HepG2 (cell line): Measurements from ENCODE around the gene LANCL1. TPM values are rescaled to one million over a fixed set of nuclear protein-coding genes. Genes with fewer than 3 reads are reported as not detected.

Source experiments
- ARID5B ChIP-seq: IDR thresholded peaks from 2 replicates; pipeline ENCODE4 v1.4.0; 2020; ENCODE audit warnings: mild to moderate bottlenecking, missing genetic modification reagents
- DRAP1 ChIP-seq: IDR thresholded peaks from 2 replicates; pipeline ENCODE4 v1.6.1; 2016; ENCODE audit warnings: missing genetic modification reagents, missing compliant biosample characterization
- ELK4 ChIP-seq: sonication (generic); formaldehyde crosslinking; IDR thresholded peaks from 2 replicates; pipeline ENCODE4 v1.9.0; 2021; ENCODE audit warnings: missing genetic modification reagents, borderline replicate concordance
- ERF ChIP-seq: IDR thresholded peaks from 2 replicates; pipeline ENCODE4 v1.6.1; 2018; ENCODE audit warnings: missing biosample characterization, missing genetic modification reagents
- FOXK1 ChIP-seq: sonication (generic); formaldehyde crosslinking; IDR thresholded peaks from 2 replicates; pipeline ENCODE4 v1.4.0; 2020; ENCODE audit warnings: low read depth, missing genetic modification reagents, borderline replicate concordance
- KAT7 ChIP-seq: IDR thresholded peaks from 2 replicates; pipeline ENCODE4 v1.6.1; 2018; ENCODE audit warnings: borderline replicate concordance, missing compliant biosample characterization
- KDM6A ChIP-seq: IDR thresholded peaks from 2 replicates; pipeline ENCODE4 v1.6.1; 2016; ENCODE audit warnings: low read depth
- PLSCR1 ChIP-seq: sonication (generic); formaldehyde crosslinking; IDR thresholded peaks from 2 replicates; pipeline ENCODE4 v1.5.0; 2020; ENCODE audit warnings: missing genetic modification reagents, mild to moderate bottlenecking, borderline replicate concordance
- POLR2A ChIP-seq, 2 experiments: IDR thresholded peaks; 2 replicates each; pipeline ENCODE4 v1.6.1; 2011; ENCODE audit warnings: low read depth in 2 of 2, low read length in 2 of 2, mild to moderate bottlenecking in 1 of 2, moderate library complexity in 1 of 2; ENCODE audit not compliant: insufficient read depth in 1 of 2
- SNAPC2 ChIP-seq: sonication (generic); formaldehyde crosslinking; IDR thresholded peaks from 2 replicates; pipeline ENCODE4 v1.8.1; 2022; ENCODE audit warnings: mild to moderate bottlenecking, missing genetic modification reagents
- SPEN ChIP-seq: sonication (generic); formaldehyde crosslinking; IDR thresholded peaks from 2 replicates; pipeline ENCODE4 v1.5.1; 2020; ENCODE audit warnings: low read depth, mild to moderate bottlenecking, missing genetic modification reagents
- ZMYM2 ChIP-seq: sonication (generic); formaldehyde crosslinking; IDR thresholded peaks from 2 replicates; pipeline ENCODE4 v1.8.0; 2022; ENCODE audit warnings: mild to moderate bottlenecking, missing genetic modification reagents
- ZMYM4 ChIP-seq: sonication (generic); formaldehyde crosslinking; IDR thresholded peaks from 2 replicates; pipeline ENCODE4 v1.8.1; 2023; ENCODE audit warnings: mild to moderate bottlenecking, missing genetic modification reagents
- ZNF292 ChIP-seq: sonication (generic); formaldehyde crosslinking; IDR thresholded peaks from 2 replicates; pipeline ENCODE4 v1.8.1; 2022; ENCODE audit warnings: mild to moderate bottlenecking, low read depth, missing genetic modification reagents, borderline replicate concordance
- ZNF331 ChIP-seq: sonication (generic); formaldehyde crosslinking; IDR thresholded peaks from 2 replicates; pipeline ENCODE4 v1.4.0; 2020; ENCODE audit warnings: missing genetic modification reagents
- ZNF713 ChIP-seq: sonication (generic); formaldehyde crosslinking; IDR thresholded peaks from 2 replicates; pipeline ENCODE4 v1.4.0; 2020; ENCODE audit warnings: mild to moderate bottlenecking, missing genetic modification reagents
- ZNF720 ChIP-seq: sonication (generic); formaldehyde crosslinking; IDR thresholded peaks from 2 replicates; pipeline ENCODE4 v1.4.0; 2020; ENCODE audit warnings: missing genetic modification reagents
- polyA plus RNA-seq, 8 experiments: library from polyadenylated mRNA; depleted of rRNA in 3 of 8; stranded (reverse) in 7 of 8; unstranded in 1 of 8; fragments of >200 nt; fragmentation: Illumina TruSeq in 4 of 8; extraction: Trizol in 4 of 8; gene quantifications; 2 replicates each; pipeline versions ENCODE4 v1.2.1 to v1.2.3, GENCODE V29; 2011 to 2016; ENCODE audit warnings: low read depth in 4 of 8, missing spikeins in 1 of 8, mixed read lengths in 1 of 8; ENCODE audit not compliant: insufficient read depth in 1 of 8
- total RNA-seq, 5 experiments: library from RNA; depleted of rRNA; stranded (reverse); fragments of >200 nt; fragmentation: Illumina TruSeq; extraction: Trizol; gene quantifications; 2 replicates each; pipeline ENCODE4 v1.2.3, GENCODE V29; 2016; ENCODE audit warnings: low read depth in 1 of 5
- TF ChIP-seq, protein P1 (sequence below): IDR thresholded peaks from 2 replicates; pipeline ENCODE4 v1.6.1; 2016; ENCODE audit warnings: low read depth, missing genetic modification reagents, missing compliant biosample characterization

The LANCL1 gene
- total and polyA plus RNA-seq, 2 of the 13 experiments (the other 11 are each of a cell fraction or from before 2014, with no cell fraction given) = 53.5 to 67.7 TPM

GRCh38 chr2:210523650-210524289 is 47.2 kb upstream of the LANCL1 start (continued):
- TF ChIP-seq KDM6A (0 out of 2 replicates have a peak, but pooled peaks have one; percentile 43), FOXK1 (CRISPR knock-in tag) (0 out of 2 replicates have a peak, but pooled peaks have one; percentile 54), ZNF292 (CRISPR knock-in tag) (peak; percentile 68; the same call in 1 of the 2 replicates), ELK4 (no peak), ARID5B (CRISPR knock-in tag) (peak; percentile 90), DRAP1 (CRISPR knock-in tag) (0 out of 2 replicates have a peak, but pooled peaks have one; percentile 49), POLR2A (IDR thresholded peaks at IDR 0.05; ENCODE audit: insufficient read depth in 1 of 2, low read depth in 2 of 2, low read length in 2 of 2) (no peak), ZMYM2 (0 out of 2 replicates have a peak, but pooled peaks have one; percentile 43), ZNF720 (CRISPR knock-in tag) (no peak), KAT7 (CRISPR knock-in tag) (no peak), SNAPC2 (CRISPR knock-in tag) (no peak), ERF (CRISPR knock-in tag) (peak; percentile 73; the same call in 1 of the 2 replicates), ZNF331 (CRISPR knock-in tag) (peak; percentile 81), ZMYM4 (CRISPR knock-in tag) (peak; percentile 97), ZNF713 (no peak), SPEN (CRISPR knock-in tag) (0 out of 2 replicates have a peak, but pooled peaks have one; percentile 29), PLSCR1 (no peak)
- TF ChIP-seq, protein P1, sequence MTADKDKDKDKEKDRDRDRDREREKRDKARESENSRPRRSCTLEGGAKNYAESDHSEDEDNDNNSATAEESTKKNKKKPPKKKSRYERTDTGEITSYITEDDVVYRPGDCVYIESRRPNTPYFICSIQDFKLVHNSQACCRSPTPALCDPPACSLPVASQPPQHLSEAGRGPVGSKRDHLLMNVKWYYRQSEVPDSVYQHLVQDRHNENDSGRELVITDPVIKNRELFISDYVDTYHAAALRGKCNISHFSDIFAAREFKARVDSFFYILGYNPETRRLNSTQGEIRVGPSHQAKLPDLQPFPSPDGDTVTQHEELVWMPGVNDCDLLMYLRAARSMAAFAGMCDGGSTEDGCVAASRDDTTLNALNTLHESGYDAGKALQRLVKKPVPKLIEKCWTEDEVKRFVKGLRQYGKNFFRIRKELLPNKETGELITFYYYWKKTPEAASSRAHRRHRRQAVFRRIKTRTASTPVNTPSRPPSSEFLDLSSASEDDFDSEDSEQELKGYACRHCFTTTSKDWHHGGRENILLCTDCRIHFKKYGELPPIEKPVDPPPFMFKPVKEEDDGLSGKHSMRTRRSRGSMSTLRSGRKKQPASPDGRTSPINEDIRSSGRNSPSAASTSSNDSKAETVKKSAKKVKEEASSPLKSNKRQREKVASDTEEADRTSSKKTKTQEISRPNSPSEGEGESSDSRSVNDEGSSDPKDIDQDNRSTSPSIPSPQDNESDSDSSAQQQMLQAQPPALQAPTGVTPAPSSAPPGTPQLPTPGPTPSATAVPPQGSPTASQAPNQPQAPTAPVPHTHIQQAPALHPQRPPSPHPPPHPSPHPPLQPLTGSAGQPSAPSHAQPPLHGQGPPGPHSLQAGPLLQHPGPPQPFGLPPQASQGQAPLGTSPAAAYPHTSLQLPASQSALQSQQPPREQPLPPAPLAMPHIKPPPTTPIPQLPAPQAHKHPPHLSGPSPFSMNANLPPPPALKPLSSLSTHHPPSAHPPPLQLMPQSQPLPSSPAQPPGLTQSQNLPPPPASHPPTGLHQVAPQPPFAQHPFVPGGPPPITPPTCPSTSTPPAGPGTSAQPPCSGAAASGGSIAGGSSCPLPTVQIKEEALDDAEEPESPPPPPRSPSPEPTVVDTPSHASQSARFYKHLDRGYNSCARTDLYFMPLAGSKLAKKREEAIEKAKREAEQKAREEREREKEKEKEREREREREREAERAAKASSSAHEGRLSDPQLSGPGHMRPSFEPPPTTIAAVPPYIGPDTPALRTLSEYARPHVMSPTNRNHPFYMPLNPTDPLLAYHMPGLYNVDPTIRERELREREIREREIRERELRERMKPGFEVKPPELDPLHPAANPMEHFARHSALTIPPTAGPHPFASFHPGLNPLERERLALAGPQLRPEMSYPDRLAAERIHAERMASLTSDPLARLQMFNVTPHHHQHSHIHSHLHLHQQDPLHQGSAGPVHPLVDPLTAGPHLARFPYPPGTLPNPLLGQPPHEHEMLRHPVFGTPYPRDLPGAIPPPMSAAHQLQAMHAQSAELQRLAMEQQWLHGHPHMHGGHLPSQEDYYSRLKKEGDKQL (CRISPR knock-in tag) = peak; percentile 56; the same call in 1 of the 2 replicates
